Fibroblast of peridontal ligament (primary cell): ENCODE measurements around the gene FAM107B.
"Not testable (repeated sequence)": the region's sequence is repeated elsewhere in the genome, so short reads cannot be mapped to it uniquely, and the experiment has no call there.

Source experiments
- DNase-seq: peaks from one replicate; pipeline ENCODE4 v3.0.0-alpha.2; 2010; ENCODE audit errors: extremely low read depth

Gene FAM107B

DNA sequence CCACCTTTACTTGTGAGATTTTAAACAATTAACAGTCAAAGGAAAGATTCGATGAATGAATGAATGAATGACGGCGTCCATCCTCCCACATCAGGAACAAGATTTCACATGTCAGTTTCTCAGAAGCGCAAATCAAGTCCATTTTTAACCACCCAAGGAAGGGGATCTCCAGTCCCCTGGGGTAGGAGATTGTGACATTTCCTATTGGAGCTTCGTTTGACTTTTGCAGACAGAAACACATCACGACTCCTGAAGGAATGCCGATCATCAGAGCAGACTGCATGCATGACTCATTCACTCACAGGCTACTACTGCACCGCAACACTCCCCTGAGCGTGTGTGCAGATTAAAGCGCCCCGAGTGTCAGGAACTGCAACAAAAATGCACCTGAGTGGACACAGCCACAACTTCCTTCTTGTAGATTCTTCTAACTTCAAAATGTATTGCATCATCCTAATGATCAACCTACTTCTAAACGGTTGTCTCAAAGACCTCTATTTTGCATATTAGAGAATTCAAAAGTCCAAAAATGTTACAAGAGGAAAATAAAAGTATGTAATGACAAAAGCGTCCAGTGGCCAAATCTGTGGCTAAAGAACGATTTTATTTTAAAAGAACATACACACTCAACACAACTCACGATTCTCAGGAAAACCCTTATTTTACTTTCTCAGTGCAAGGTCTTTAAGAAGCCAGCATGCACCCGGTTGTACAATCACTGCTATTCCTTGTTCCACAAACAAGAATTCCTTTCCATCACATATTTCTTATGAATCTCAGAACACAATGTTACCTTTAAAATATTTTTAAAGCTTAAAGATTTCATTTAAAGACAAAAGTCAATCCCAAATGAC, 172.6 kb downstream of the FAM107B start:
- peak; percentile 76 for DNase-seq

DNA sequence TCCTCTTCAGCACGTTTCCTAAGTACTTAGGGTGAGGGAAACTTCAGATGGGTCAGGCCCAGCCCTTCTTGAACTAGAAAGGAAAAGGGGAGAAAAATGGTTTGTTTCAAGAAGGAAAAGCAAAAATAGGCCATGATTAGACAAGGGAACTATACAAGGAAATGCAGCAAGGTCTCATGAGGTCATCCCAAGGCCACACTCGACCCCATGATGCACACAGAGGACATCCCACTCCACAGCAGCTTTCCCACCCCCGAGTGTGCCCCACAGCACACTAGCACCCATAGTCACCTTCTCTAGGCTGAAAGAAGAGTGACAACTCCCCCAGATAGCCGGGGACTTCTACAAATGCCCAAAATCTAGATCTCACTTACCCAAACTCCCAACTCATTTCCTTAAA, 173.4 kb downstream of the FAM107B start:
- no peak for DNase-seq

DNA sequence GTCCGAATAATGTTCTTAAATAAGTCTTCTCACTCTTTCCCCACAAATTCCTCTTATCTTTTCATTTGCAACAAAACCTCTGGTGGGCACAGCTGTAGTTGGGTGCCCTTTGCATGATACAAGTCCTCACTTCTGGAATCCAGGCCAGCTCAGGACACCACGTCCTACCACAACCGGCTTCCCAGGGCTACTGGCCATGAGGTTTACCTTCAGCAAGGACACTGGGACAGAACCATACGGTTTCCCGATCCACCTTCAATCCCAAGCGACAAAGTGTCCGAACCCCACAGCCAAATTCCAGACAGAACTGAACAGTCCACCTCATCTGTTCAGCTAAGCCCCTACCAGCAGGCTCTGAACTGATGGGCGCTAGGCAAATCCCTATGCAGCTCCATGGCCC, 174.6 kb downstream of the FAM107B start:
- no peak for DNase-seq

DNA sequence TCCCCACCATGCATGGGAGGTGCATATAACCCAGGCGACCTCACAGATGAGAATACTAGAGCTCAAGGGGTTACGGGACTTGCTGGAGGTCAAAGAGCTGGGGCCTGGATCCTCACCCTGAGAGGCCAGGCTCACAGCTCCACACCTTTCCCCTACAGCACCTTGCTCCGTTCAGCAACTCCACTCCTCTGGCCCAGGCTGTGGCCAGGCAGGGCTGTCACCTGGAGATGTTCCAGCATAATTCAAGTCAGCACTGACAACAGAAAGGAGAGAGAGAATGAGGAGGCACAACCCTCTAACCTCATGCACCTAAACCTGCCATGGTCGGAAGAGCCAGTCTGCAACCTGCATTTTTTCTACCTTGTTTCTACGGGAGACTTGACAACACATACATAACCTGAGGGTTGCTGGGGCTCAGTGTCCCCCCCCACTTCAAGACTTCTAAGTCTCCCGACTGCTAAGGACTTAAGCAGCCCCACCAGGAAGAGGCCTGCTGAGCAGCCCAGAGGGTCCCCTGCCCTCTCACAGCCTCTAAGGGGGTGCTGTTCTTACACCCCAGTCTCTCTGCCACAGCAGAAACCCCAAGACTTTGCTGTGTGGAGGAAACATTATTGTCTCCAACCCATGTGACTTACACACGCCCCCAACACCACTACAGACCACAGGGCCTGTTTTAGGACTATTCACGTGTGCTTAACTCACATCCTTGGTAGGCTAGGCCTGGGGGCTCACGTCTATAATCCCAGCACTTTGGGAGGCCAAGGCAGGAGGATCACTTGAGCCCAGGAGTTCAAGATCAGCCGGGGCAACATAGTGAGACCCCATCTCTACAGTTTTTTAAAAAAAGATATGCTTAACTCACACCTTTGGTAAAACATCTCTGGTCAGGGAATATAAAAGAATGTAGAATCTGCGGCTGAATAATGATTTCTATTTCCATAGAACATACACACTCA, 175.6 kb downstream of the FAM107B start:
- no peak for DNase-seq

DNA sequence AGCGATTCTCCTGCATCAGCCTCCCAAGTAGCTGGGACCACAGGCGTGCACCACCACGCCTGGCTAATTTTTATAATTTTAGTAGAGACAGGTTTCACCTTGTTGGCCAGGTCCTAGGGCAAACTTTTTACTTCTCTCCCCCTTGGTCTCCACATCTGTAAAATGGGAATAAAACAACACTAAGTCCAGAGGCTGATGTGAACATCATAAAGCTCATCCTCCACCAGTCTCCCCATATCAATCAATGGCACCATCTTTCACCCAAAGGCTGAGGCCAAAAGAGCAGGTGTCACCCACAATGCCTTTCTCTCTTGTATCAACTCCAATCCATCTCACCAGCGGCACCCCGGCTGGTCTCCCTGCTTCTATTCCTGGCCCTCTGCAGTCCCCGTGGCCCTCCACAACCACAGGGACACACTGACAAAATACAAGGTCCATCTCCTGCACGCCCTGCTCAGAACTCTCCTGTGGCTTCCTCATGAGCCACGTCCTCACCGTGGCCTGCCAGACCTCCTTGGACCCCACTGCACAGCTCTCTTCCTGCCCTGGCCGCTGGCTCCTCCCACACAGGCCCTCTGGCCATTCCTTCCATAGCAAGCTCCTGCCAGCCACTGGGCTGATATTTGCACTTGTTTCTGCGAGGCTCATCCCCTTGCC, 179.0 kb downstream of the FAM107B start:
- DNase-seq = no peak

DNA sequence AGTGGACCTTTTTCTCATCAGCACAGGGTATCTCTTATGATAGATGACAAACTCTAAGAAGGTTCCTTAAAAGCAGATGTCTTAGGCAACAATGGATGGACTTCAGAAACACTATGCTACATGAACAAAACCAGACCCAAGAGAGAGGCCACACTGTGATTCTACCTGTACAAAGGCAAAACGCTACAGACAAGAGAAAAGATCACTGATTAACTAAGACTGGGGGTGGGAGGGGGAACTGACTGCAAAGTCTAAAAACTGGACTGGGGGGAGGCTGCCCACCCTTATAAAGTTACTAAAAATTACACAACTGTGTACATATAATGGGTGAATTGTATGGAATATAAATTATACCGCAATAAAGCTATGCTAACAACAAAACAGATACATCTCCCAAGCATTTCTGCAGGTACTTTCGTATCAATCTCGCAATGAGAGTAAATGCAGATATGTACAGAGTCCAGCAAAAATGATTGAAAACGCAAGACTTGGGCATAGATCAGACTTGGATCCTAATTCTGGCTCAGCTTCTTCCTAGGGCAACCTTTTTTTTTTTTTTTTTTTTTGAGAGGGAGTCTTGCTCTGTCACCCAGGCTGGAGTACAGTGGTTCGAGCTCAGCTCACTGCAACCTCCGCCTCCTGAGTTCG, 179.7 kb downstream of the FAM107B start:
- no peak for DNase-seq

DNA sequence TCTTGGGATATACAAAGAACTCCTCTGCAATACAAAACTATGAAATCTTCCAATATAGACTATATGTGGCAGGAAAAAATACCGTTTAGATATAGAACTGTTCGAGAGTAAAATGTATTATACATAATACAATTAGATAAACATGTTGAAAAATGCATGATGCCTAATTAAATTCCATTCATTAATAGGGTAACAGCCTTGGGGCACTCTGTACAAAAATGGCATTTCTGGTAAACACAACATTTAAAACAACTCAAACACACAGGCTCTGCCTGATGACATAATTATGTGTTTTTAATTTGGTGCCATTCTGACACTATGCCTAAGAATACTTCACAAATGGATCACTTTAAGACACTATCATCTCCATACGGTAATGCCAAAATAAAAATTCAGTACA, 180.9 kb downstream of the FAM107B start:
- no peak for DNase-seq

DNA sequence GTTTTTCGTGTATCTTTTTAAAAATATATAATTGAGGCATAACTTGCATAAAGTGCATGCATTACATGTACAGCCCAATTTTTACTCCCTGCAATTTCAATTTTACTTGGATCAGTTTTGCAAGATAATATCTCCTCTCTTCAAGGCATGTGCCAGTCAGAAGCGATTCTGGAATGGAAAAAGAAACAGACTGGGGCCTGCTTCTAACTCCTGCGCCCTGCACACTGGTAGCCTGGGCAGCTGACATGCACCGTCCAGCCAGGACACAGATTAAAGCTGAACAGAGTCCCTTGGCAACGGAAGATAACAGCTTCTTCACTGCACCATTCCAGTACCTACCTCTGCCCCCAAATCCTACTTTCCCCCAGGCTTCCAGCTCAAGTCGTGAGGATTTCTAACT, 182.1 kb downstream of the FAM107B start:
- no peak for DNase-seq

DNA sequence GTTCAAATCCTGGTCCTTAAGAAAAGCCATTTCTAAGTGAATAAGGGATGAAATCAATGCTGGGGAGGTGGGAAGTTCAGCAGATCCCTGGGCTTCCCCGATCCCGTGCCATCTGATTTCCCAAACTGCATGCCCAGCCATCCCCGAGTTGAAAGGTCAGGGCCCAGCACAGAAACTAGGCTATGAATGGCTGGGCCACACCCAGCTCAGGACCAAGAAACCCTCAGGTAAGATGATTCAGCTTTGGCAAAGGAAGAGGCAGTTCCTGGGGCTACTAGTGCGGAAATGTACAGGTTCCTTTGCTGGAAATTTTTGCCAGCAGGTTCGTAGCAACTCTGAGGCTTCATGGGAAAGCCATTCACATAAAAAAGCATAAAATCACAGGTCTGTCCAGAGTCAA, 182.7 kb downstream of the FAM107B start:
- no peak for DNase-seq

DNA sequence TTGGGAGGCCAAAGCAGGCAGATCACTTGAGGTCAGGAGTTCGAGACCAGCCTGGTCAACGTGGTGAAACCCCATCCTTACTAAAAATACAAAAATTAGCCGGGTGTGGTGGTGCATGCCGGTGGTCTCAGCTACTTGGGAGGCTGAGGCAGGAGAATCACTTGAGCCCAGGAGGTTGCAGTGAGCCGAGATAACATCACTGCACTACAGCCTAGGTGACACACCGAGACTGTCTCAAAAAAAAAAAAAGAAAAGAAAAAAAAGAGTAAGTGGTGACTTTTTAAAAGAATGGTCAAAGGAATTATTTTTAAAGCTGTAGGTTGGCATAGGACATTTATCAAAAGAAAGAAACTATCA, 185.8 kb downstream of the FAM107B start:
- DNase-seq = not testable (repeated sequence)

DNA sequence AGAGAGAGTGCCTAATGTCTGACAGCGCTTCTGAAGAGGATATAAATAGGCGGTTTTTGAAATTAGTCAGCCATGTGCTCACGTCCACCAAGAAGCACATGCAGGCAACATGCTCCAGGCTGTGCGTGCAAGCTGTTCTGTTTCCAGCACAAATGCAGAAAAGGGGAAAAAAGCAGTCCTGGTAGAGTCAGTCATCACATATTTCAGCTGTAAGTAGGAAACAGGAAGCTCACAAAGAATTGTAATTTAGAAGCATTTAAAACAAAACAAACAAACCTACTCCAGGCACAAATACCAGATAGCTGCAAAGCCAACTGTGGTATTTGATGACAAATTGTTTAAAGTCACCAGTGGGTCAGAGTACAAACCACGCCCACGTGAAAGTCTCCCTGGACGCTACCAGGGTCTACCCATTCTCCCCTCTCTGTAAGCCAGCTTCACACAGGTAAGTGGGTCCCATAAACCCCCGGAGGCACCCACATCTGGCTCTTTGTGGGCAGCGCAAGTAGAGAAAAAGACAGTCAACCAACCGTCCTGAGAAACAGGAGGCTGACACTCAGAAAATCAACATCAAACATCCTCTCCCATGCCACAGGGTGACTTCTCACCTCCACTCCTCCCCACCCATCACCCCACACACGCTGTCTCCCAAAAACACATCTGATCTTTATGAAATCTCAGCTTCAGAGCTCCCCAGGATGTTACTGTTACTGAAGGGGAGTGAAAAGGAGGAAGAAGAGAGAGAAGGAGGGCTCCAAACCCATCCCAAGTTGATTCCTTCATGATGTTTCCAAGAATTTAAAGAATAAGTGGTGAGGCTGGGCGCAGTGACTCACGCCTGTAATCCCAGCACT, 186.4 kb downstream of the FAM107B start:
- peak; percentile 98 for DNase-seq

DNA sequence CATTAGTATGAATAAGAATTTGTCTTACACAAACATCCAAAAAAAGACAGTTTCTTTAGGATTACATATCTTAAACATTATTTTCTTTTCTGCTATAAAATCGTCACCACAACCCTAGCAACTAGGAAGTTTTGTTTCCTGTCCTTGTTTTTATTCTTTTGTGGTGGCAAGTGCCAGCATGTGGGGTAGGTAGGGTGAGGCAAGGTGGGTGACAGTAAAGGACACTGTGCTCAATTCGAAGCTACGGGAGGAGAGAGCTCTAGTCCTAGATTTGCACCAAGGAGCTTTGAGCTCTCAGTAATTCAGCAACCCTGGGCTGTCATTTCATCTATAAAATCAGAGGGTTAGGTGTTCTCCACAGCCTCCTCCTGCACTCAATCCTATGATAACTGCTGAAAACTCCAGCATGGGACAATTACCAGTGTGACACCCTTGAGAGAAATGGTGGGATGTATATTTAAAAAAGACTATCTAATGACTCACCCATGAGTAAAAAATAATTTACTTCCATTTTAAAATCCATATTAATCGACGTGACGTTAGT, 187.1 kb downstream of the FAM107B start:
- DNase-seq = no peak

DNA sequence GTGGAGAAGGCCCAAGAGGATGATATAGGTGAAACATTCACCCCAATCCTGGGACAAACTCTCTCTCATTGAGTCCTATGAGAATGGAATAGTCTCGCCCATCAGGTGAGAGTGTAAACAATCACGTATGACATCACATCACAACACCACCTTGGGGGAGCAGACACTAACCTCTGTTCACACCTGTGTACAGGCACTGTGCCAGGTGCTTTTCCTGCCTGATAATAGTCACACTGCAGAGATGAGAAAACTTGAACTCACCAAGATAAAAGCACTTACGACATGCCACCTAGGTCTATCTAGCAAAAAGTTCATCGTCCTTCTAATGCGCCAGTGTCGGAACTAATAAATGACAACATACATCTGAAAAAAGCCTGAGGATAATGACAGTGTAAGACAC, 187.8 kb downstream of the FAM107B start:
- DNase-seq = no peak

DNA sequence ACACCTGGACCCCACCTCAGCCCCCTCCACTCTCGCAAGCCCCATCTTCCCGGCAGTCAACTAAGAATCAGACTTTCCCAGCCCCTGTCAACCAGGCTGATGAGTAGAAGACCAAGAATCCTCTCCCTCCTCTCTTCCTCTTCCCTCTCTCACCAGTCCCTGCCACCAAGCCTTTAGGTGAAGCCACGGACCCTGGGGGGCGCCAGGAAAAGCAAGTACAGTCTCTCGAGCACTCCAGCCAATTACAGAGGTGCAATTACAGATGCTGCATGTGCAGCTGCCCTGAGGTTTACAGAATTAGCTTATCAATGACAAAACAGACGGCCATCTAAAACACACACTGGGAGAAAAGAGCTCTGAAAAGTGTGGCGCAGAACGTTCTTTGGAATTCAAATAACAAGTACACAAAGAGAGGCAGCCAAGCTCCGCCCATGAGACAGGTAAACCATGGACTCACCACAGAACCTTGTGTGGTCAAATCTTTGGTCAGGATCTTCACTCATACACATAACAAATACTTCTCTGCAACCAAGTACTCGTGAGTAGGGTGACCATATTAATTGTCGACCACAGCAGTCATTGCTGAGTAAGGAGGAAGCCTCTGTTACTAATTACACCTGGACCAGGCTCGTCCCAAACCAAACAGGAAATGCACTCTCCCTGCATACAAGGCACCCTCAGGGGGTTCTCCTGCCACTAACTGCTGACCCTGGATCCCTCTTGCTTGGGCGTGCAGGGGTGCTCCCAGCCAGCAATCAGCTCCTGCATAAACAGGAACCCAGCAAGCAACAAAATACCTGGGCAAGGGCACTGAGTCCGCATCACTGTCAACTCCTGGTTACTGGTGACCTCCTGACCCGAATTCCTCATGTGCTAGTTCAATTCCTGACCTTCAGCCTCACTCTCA, 189.2 kb downstream of the FAM107B start:
- DNase-seq = no peak

DNA sequence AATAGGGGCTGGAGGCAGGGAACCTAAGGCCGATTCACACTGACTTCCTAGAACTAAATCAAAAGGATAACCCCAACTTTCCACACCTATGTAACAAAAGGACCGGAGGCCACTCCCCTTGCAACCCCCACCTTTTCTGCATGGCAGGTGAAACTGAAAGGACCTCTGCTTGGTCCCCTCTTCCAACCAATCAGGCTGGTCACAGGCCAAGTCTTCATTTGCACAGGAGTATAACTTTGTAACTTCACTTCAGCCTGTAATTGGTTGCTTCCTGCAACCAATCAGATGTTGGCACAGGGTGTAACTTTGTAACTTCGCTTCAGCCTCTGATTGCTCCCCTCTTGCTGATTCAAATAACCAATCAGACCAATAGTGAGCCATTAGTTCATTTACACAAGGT, 190.0 kb downstream of the FAM107B start:
- no peak for DNase-seq

DNA sequence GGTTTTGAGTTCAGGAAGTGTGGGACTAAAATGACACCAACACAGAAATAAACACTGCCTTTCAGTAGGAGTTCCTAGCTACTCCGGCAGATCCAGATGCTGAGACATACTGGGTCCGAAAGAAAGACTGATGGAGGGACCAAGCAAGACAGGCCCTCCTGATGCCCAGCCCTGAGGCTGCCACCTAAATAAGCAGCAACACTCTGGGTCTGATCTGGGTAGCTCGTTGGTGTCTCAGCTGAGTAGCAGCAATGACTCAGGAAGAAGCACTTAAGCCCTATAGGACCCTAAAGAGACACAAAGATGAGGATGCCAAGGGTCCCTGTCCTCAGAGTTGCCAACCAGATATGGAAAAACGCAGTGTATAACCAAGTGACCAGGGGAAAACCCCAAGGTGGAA, 190.7 kb downstream of the FAM107B start:
- no peak for DNase-seq

DNA sequence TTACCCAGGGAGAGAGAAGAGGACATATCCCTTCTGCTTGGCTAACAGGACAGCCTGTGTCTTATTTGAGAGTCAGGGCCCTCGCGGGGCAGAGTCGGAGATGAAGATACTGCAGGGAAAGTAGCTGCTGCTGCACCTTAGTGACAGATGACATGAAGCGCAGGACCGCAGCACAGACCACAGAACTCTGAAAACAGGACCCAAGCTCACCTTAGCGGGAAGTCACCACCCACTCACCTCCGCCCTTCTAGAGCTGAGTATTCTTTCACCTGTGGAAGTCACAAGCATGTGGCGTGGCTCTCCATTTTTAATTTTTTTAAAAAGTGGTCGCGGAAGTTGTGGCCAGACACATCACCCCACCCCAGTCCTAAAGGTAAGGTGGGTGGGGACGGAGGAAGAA, 191.4 kb downstream of the FAM107B start:
- no peak for DNase-seq

DNA sequence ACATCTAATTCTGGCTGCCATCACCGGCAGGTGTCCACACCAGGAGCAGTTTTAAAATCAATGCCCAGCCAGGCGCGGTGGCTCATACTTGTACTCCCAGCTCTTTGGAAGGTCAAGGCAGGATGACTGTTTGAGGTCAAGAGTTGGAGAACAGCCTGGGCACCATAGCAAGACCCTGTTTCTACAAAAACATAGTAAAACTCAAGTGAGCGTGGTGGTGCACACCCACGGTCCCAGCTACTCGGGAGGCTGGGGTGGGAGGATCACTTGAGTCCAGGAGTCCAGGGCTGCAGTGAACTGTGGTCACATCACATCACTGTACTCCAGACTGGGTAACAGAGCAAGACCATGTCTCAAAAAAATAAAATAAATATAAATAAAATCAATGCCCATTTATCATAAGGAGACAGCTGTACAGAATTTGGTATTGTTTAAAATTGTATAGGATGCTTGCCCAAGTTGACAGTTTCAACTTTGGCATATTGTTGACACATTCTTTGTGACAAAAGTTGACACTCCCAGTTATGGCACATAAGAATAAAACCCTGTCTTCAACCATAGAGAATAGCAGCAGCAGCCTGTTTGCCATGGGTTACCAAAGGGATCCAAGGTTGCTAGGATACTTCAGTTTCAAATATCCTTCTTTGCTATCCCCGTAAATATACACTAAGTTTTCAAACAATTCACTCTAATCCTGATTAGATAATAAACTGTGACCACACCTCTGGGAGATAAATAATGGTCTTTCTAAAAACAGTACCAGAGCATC, 193.0 kb downstream of the FAM107B start:
- no peak for DNase-seq
